Measurements from ENCODE around the gene VAV3.

DNA sequence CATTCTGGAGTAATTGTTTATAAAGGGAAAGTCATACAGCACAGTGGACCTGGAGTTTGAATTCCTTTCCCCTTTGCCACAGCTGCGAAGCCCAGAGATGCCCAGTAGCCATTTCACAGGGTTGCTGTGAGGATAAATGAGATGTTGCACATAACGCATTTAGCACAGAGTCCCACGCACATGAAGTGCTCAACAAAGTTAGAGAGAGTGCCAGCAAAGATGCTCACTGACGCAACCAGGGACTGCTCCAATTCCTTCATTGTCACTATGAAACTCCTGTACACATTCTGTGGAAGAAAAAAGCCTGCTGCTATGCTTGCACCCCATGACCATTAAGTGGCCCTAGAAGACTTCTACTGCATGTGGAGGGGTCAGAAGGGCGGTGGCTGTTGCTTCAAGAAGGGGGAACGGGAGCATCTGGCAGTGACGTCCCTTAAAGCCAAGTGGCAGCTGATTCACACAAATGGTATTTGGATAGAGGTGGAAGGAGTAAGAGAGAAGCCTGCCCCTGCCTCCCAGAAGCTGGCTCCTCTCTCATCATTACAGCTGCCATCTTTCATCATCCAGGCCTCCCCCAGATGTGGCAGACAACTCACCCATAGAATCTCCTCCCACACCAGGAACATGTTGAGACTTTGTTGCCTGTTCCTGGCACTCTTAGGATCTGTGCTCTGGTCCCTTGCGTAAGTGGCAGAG, 26.5 kb upstream of the VAV3 start:
- TF ChIP-seq SIN3A (IDR thresholded peaks at IDR 0.05; ENCODE audit: low read depth) (no peak), YY1 (IDR thresholded peaks at IDR 0.05; ENCODE audit: extremely low read depth, insufficient replicate concordance, low read depth, low read length) (no peak), POLR2A (IDR thresholded peaks at IDR 0.05; ENCODE audit: borderline replicate concordance, extremely low read depth, insufficient read depth, insufficient read length) (no peak), JUND (IDR thresholded peaks at IDR 0.05) (no peak), RAD21 (IDR thresholded peaks at IDR 0.05; ENCODE audit: low read depth) (no peak)
- TF ChIP-seq, protein P1, sequence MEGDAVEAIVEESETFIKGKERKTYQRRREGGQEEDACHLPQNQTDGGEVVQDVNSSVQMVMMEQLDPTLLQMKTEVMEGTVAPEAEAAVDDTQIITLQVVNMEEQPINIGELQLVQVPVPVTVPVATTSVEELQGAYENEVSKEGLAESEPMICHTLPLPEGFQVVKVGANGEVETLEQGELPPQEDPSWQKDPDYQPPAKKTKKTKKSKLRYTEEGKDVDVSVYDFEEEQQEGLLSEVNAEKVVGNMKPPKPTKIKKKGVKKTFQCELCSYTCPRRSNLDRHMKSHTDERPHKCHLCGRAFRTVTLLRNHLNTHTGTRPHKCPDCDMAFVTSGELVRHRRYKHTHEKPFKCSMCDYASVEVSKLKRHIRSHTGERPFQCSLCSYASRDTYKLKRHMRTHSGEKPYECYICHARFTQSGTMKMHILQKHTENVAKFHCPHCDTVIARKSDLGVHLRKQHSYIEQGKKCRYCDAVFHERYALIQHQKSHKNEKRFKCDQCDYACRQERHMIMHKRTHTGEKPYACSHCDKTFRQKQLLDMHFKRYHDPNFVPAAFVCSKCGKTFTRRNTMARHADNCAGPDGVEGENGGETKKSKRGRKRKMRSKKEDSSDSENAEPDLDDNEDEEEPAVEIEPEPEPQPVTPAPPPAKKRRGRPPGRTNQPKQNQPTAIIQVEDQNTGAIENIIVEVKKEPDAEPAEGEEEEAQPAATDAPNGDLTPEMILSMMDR (IDR thresholded peaks at IDR 0.05 in 2 of 3, conservative IDR thresholded peaks at IDR 0.05 in 1 of 3; ENCODE audit: borderline replicate concordance in 1 of 3, insufficient read depth in 1 of 3, low read depth in 2 of 3, low read length in 2 of 3): no peak
